NCI-H524 (cell line): Measurements from ENCODE around the gene DENND1B.

Experiments used
- DNase-seq, 2 experiments: peaks; one replicate each; lab custom pipeline; 2025; lab: John Stamatoyannopoulos, UW

The DENND1B gene

GRCh38 chr1:197775282-197776262 lies at the start of gene DENND1B:
DENND1B (minus strand) TSS chr1:197775480; CDS start chr1:197775155, 325 bp downstream.
- DNase-seq, result peak in 1 of 2 experiments; percentile 58

- DNase-seq, result peak in 1 of 2 experiments; percentile 13
Observed at GRCh38 chr1:197814306-197814705, 39.0 kb upstream of the DENND1B start.

- DNase-seq, result no peak
Observed at GRCh38 chr1:197813741-197814140, 38.5 kb upstream of the DENND1B start.

- DNase-seq, result no peak
Observed at GRCh38 chr1:197811769-197812168, 36.5 kb upstream of the DENND1B start.

- no peak for DNase-seq
Observed at GRCh38 chr1:197810812-197811211, 35.5 kb upstream of the DENND1B start.

GRCh38 chr1:197808880-197809279 lies 33.6 kb upstream of the DENND1B start:
- DNase-seq, result peak; percentile 27 to 76

- no peak for DNase-seq
Observed at GRCh38 chr1:197807739-197808453, 32.6 kb upstream of the DENND1B start.

GRCh38 chr1:197807216-197807615 lies 31.9 kb upstream of the DENND1B start:
- DNase-seq, result no peak

- DNase-seq, result no peak
Observed at GRCh38 chr1:197806718-197807117, 31.4 kb upstream of the DENND1B start.

- DNase-seq, result no peak
Observed at GRCh38 chr1:197801684-197802083, 26.4 kb upstream of the DENND1B start.

GRCh38 chr1:197801111-197801482 lies 25.8 kb upstream of the DENND1B start:
- no peak for DNase-seq

GRCh38 chr1:197800379-197801110 lies 25.3 kb upstream of the DENND1B start:
- no peak for DNase-seq

- DNase-seq, result no peak
Observed at GRCh38 chr1:197799271-197799670, 24.0 kb upstream of the DENND1B start.

GRCh38 chr1:197798492-197798891 lies 23.2 kb upstream of the DENND1B start:
- DNase-seq, result no peak

GRCh38 chr1:197797010-197797409 lies 21.7 kb upstream of the DENND1B start:
- DNase-seq, result no peak

GRCh38 chr1:197788741-197789739 lies 13.8 kb upstream of the DENND1B start:
- no peak for DNase-seq

- no peak for DNase-seq
Observed at GRCh38 chr1:197787623-197788536, 12.6 kb upstream of the DENND1B start.

GRCh38 chr1:197787056-197787455 lies 11.8 kb upstream of the DENND1B start:
- DNase-seq, result no peak

- DNase-seq, result no peak
Observed at GRCh38 chr1:197786280-197786679, 11.0 kb upstream of the DENND1B start.

GRCh38 chr1:197783510-197783948 lies 8.2 kb upstream of the DENND1B start:
- DNase-seq, result no peak
